BLaER1 (cell line): ENCODE data around the gene ANKRD52.

ENCODE experiments used
- H3K27ac ChIP-seq: shearing (Covaris generic); formaldehyde crosslinking; 2 replicates; pipeline ENCODE4 v1.8.1; 2022
- H3K27me3 ChIP-seq: shearing (Covaris generic); formaldehyde crosslinking; 2 replicates; pipeline ENCODE4 v1.8.1; 2022
- H3K36me3 ChIP-seq: shearing (Covaris generic); formaldehyde crosslinking; 2 replicates; pipeline ENCODE4 v1.8.1; 2022
- H3K4me1 ChIP-seq: shearing (Covaris generic); formaldehyde crosslinking; 2 replicates; pipeline ENCODE4 v1.8.1; 2022
- H3K4me2 ChIP-seq: shearing (Covaris generic); formaldehyde crosslinking; 2 replicates; pipeline ENCODE4 v1.8.1; 2022
- H3K4me3 ChIP-seq: shearing (Covaris generic); formaldehyde crosslinking; 2 replicates; pipeline ENCODE4 v1.8.1; 2022
- H3K9ac ChIP-seq: shearing (Covaris generic); formaldehyde crosslinking; 2 replicates; pipeline ENCODE4 v1.8.1; 2022
- H3K9me3 ChIP-seq: shearing (Covaris generic); formaldehyde crosslinking; 2 replicates; pipeline ENCODE4 v1.8.1; 2022
- H4K20me1 ChIP-seq: shearing (Covaris generic); formaldehyde crosslinking; 2 replicates; pipeline ENCODE4 v1.8.1; 2022
- Cebpa-rat ChIP-seq: shearing (Covaris generic); IDR thresholded peaks from 2 replicates; pipeline ENCODE4 v1.8.1; 2022

ANKRD52 gene

DNA sequence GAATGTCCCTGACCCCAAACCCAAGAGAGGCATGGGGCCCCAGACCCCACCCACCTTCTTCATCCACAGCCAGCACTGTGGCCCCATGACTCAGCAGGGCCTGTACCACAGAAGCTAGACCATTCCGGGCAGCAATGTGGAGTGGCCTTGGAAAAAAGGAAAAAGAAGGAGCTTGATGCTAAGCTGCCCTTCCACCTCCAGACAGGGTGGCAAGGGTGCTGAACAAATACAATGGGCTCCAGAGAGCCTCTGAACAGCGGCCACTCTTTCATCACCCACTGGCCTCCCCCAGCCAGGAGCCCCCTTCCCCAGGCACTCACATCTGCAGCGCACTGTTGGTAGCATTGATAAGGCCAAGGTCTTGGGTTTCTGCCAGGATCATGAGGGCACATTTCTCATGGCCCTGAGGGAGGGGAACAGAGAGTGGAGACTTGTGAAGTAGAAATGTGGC lies 14.4 kb downstream of the ANKRD52 start:
- Histone ChIP-seq H3K4me2 (no peak overlapping the region), H3K27ac (no peak overlapping the region), H3K4me1 (no peaks in the 10 kb centered on the region), H3K36me3 (peaks cover 99% of the 10 kb centered on the region), H3K9me3 (no peaks in the 10 kb centered on the region), H3K9ac (no peak overlapping the region), H3K4me3 (no peak overlapping the region), H3K27me3 (no peaks in the 10 kb centered on the region), H4K20me1 (peaks cover 32% of the 10 kb centered on the region)
- TF ChIP-seq Cebpa-rat: no peak

DNA sequence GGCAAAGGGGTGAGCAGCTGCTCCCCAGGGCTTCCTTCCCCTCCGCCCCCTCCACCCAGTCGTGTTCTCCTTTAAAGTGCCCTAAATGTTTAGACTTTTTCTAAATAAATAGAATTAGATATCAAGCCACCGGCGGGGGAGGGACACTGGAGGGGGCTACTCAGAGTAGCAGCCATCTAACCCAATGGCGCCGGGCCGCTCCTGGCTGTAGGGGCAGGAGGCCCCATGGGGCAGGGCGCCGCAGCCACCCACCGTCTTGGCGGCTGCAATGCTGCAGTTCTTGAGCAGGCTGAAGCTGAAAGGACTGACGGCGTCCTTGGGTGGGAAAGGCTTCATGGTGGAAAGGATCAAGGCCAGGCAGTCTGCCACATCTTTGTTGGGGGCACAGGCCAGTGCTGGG lies 15.2 kb downstream of the ANKRD52 start:
- Histone ChIP-seq H3K36me3 (peaks cover 95% of the 10 kb centered on the region), H3K4me2 (no peak overlapping the region)

DNA sequence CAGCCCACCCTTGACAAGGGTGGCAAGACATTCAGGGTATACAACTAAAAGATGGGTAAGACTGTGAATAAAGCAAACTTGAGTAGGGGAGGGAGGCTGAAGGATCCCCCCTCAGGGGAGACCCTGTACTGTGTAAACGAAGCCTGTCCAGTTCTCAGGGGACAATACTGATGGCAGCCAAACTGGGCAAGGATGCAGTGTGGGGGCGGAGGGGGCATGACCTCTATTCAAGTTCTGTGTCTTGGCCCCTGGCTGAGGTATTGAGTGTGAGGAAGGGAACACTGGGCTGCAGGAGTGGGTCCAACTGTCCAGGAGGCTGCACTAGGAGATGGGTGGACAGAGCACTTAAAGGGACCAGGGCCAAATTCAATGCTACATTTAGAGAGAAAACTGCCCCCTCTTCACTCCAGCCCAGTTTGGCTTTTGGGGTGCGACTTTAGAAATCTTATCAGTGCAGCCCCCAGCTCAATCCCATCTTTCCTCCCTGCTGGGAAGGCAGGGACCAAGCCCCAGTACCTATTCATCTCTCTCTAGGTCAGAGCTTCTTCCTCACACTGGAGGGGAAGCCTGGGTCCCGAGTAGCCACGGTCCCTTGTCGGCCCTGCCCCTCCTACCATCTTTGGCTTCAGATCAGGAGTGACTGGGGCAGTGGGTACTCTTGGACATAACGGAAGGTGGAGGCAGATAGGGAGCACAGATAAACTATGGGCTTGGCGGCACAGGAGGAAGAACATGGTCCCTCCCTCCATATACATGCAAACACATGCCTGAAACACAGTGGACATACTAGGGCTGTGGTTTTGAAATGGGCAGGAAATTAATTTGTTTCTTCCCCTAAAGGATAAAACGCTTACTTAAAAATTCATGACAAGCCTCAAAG lies 16.5 kb downstream of the ANKRD52 start:
- Histone ChIP-seq H3K9ac (no peak overlapping the region), H3K36me3 (peaks cover 95% of the 10 kb centered on the region), H3K4me1 (no peaks in the 10 kb centered on the region), H3K9me3 (no peaks in the 10 kb centered on the region), H3K27ac (no peak overlapping the region), H3K4me3 (no peak overlapping the region), H4K20me1 (peaks cover 31% of the 10 kb centered on the region), H3K4me2 (no peak overlapping the region), H3K27me3 (no peaks in the 10 kb centered on the region)
- no peak for TF ChIP-seq Cebpa-rat

More for the DNA sequence above, 15.2 kb downstream of the ANKRD52 start:
- H3K9me3 ChIP-seq: no peaks in the 10 kb centered on the region
- no peaks in the 10 kb centered on the region for H3K27me3 ChIP-seq
- H4K20me1 ChIP-seq: peaks cover 31% of the 10 kb centered on the region
- no peak for TF ChIP-seq Cebpa-rat
- H3K4me3 ChIP-seq: no peak overlapping the region
- no peaks in the 10 kb centered on the region for H3K4me1 ChIP-seq
- no peak overlapping the region for H3K27ac ChIP-seq
- no peak overlapping the region for H3K9ac ChIP-seq

DNA sequence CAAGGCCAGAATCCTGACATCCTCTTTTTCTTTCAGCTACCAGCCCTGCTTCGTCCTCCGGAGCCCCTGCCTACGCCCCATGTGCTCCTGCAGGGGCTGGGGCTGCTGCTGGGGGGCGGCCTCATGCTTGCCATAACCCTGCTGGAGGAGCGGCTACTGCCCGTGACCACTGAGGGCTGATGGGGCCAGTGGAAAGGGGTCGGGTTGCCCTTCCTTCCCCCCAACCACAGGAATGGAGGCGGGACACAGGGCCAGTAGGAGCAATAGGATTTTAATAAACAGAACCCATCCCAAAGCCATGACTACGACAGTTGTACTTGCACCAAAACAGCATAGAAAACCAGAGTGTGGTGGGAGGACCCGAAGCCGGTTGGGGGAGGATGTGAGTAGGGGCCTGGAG lies 20.6 kb downstream of the ANKRD52 start:
- H3K27me3 ChIP-seq: no peaks in the 10 kb centered on the region
- no peak overlapping the region for H3K27ac ChIP-seq
- no peaks in the 10 kb centered on the region for H3K4me1 ChIP-seq
- peaks cover 68% of the 10 kb centered on the region for H3K36me3 ChIP-seq
- H4K20me1 ChIP-seq: peaks cover 18% of the 10 kb centered on the region; the same call in 1 of the 2 replicates
- no peak overlapping the region for H3K4me3 ChIP-seq
- H3K9me3 ChIP-seq: no peaks in the 10 kb centered on the region
- no peak overlapping the region for H3K4me2 ChIP-seq
- no peak for TF ChIP-seq Cebpa-rat
- no peak overlapping the region for H3K9ac ChIP-seq

DNA sequence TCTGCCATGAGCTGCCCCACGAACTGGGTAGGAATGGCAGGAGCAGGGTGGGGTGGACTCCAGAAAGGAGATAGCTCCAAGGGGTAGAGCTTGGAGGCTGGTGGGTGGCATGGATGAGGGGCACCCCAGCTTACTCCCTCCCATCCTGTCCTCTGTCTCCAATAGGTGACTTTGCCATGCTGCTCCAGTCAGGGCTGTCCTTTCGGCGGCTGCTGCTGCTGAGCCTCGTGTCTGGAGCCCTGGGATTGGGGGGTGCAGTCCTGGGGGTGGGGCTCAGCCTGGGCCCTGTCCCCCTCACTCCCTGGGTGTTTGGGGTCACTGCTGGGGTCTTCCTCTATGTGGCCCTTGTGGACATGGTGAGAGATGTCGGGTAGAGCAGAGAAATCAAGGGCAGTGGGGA lies 21.2 kb downstream of the ANKRD52 start:
- Histone ChIP-seq H3K9me3 (no peaks in the 10 kb centered on the region), H3K4me1 (peaks cover 2% of the 10 kb centered on the region), H3K27me3 (no peaks in the 10 kb centered on the region), H3K9ac (no peak overlapping the region), H3K4me2 (no peak overlapping the region), H3K4me3 (no peak overlapping the region), H3K27ac (no peak overlapping the region), H4K20me1 (peaks cover 16% of the 10 kb centered on the region; the same call in 1 of the 2 replicates), H3K36me3 (peaks cover 62% of the 10 kb centered on the region)
- no peak for TF ChIP-seq Cebpa-rat

DNA sequence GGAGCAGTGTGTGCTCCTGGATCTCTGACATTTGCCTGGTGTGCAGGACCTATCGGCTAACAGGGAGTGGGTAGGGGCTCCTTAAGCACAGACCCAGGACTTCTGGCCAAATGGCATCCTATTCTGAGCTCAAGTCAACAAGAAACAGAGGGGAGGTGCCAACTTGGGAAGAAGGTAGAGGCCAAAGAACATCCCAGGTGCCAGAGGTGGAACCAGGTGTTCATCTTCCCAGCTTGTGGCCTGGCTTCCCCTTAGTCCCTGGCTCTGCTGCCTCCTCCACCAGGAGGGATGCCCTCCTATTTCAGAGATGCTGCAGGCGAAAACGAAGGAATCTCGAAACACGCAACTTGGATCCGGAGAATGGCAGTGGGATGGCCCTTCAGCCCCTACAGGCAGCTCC lies 22.1 kb downstream of the ANKRD52 start:
- H3K27ac ChIP-seq: no peak overlapping the region
- H3K4me1 ChIP-seq: peaks cover 11% of the 10 kb centered on the region
- no peak overlapping the region for H3K9ac ChIP-seq
- H3K4me2 ChIP-seq: no peak overlapping the region
- H4K20me1 ChIP-seq: peaks cover 10% of the 10 kb centered on the region; the same call in 1 of the 2 replicates
- no peaks in the 10 kb centered on the region for H3K27me3 ChIP-seq
- H3K4me3 ChIP-seq: no peak overlapping the region
- no peak for TF ChIP-seq Cebpa-rat
- H3K36me3 ChIP-seq: peaks cover 53% of the 10 kb centered on the region
- H3K9me3 ChIP-seq: no peaks in the 10 kb centered on the region

DNA sequence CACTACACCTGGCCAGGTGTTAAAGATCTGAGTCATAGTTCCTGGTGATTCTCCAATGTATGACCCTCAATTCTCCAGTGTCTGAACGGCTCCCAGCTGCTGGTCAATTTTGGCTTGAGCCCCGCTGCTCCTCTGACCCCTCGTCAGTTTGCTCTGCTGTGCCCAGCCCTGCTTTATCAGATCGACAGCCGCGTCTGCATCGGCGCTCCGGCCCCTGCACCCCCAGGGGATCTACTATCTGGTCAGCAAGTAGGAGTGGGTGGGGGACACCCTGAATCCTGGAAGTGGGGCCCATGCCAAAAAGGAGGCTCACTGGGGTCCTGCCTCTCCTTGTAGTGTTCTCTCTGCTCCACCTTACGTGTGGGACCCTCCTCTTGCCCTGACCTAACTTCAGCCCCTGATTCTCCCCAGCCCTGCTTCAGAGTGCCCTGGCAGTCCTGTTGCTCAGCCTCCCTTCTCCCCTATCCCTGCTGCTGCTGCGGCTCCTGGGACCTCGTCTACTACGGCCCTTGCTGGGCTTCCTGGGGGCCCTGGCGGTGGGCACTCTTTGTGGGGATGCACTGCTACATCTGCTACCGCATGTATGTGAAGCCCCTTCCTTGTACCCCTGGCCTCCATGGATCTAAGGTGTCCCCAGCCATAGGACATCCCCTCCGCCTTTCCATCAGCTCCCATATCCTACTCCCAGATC lies 23.3 kb downstream of the ANKRD52 start:
- no peak overlapping the region for H3K4me2 ChIP-seq

DNA sequence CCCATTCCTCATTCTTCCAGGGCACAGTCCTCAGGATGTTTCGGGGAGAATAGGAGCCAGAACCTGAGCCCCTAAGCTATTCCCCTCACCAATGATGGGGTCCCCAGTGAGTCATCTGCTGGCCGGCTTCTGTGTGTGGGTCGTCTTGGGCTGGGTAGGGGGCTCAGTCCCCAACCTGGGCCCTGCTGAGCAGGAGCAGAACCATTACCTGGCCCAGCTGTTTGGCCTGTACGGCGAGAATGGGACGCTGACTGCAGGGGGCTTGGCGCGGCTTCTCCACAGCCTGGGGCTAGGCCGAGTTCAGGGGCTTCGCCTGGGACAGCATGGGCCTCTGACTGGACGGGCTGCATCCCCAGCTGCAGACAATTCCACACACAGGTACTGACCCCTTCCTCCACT lies 27.0 kb downstream of the ANKRD52 start:
- Histone ChIP-seq H3K27me3 (no peaks in the 10 kb centered on the region), H3K27ac (0 out of 2 replicates have a peak overlapping the region, but pooled peaks have one; percentile 22), H3K9me3 (no peaks in the 10 kb centered on the region), H3K4me2 (peak overlapping the region; percentile 73), H3K9ac (no peak overlapping the region), H3K36me3 (peaks cover 11% of the 10 kb centered on the region), H3K4me3 (no peak overlapping the region), H3K4me1 (peaks cover 42% of the 10 kb centered on the region), H4K20me1 (no peaks in the 10 kb centered on the region)
- TF ChIP-seq Cebpa-rat: no peak

More for the DNA sequence above, 23.3 kb downstream of the ANKRD52 start:
- H3K36me3 ChIP-seq: peaks cover 43% of the 10 kb centered on the region
- H3K27me3 ChIP-seq: no peaks in the 10 kb centered on the region
- TF ChIP-seq Cebpa-rat: no peak
- H4K20me1 ChIP-seq: peaks cover 7% of the 10 kb centered on the region; the same call in 1 of the 2 replicates
- 0 out of 2 replicates have a peak overlapping the region, but pooled peaks have one; percentile 10 for H3K9ac ChIP-seq
- H3K27ac ChIP-seq: no peak overlapping the region
- H3K9me3 ChIP-seq: no peaks in the 10 kb centered on the region
- H3K4me1 ChIP-seq: peaks cover 23% of the 10 kb centered on the region
- H3K4me3 ChIP-seq: no peak overlapping the region

DNA sequence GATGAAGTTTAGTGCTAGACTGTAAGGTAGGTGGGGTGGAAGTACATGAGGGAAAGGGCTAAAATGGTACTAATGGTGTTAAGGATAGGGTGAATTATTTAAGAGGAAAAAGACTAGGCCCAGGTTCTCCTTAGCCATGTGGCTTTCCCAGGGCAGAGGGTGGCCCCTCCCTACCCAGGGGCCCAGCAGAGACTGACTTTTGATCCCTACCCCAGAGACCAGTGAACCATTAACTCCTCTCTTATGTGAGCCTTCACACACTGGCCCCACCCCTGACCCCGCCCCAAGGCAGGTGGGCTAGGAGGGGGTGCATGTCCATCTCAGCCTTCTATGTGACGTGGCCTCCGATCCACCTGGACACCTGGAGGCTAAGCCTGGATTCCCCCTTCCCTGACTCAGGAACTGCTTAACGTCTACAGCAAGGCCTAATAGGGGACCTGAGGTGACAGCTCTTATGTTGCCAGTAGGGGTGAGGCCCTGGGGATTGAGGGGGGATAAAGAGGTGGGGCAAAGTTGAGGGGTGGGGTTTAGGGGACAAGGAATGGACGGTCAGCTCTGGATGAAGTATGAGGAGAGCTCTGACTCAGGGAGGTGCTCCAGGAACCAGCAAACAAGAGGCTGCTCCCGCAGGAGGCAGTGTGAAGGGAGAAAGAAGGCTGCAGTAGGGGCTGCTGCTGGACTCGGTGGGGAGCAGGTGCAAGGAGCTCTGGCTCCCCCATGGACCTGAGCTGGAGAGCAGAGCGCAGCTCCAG lies 27.6 kb downstream of the ANKRD52 start:
- no peaks in the 10 kb centered on the region for H3K9me3 ChIP-seq
- H3K27me3 ChIP-seq: no peaks in the 10 kb centered on the region
- TF ChIP-seq Cebpa-rat: no peak

More for the DNA sequence above, 27.6 kb downstream of the ANKRD52 start:
- H3K4me3 ChIP-seq: no peak overlapping the region
- peaks cover 11% of the 10 kb centered on the region for H3K36me3 ChIP-seq
- peak overlapping the region; percentile 73 for H3K4me2 ChIP-seq
- peaks cover 46% of the 10 kb centered on the region for H3K4me1 ChIP-seq
- H4K20me1 ChIP-seq: no peaks in the 10 kb centered on the region
- H3K27ac ChIP-seq: peak overlapping the region; percentile 69
- H3K9ac ChIP-seq: 0 out of 2 replicates have a peak overlapping the region, but pooled peaks have one; percentile 5
